DMS53 (cell line): Measurements from ENCODE around the gene CNOT11.
"Not testable (repeated sequence)": the region's sequence is repeated elsewhere in the genome, so short reads cannot be mapped to it uniquely, and the experiment has no call there.

Experiments used
- DNase-seq: peaks from one replicate; lab custom pipeline; 2025; lab: John Stamatoyannopoulos, UW

The CNOT11 gene

GRCh38 chr2:101310090-101310833 is 57.6 kb downstream of the CNOT11 start:
- DNase-seq = no peak

- no peak for DNase-seq
These were observed 58.4 kb downstream of the CNOT11 start for GRCh38 chr2:101310834-101311695.

- DNase-seq = no peak
These were observed 59.0 kb downstream of the CNOT11 start for GRCh38 chr2:101311696-101312017.

- DNase-seq = not testable (repeated sequence)
These were observed 63.9 kb downstream of the CNOT11 start for GRCh38 chr2:101316568-101316967.
